Islet of Langerhans (tissue), 1 donor: Measurements from ENCODE around the gene ZBTB34.

Experiments used
- FAIRE-seq: peaks from one replicate; lab custom pipeline; 2011; peaks lifted over from hg19 to GRCh38; lab: Jason Lieb, UNC

The ZBTB34 gene

DNA sequence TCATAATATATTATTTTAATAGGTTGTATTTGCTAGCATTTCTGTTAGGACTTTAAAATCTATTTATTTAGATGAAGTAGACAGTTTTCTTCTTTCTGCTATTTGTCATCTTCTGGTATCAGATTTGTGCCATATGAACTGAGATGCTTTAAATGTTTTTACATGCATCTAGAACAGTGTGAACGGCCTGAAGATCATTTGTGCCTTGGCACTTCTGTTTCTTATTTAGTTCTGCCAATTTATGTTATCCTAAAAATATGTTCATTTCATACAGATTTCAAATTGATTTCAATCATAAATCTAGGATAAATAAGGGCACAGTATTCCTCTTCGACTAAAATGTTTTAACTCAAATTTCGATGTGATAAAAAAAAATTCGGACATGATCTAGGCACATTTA, 16.1 kb downstream of the ZBTB34 start:
- no peak for FAIRE-seq

GRCh38 chr9:126877418-126877817, 17.0 kb downstream of the ZBTB34 start:
- FAIRE-seq: no peak

DNA sequence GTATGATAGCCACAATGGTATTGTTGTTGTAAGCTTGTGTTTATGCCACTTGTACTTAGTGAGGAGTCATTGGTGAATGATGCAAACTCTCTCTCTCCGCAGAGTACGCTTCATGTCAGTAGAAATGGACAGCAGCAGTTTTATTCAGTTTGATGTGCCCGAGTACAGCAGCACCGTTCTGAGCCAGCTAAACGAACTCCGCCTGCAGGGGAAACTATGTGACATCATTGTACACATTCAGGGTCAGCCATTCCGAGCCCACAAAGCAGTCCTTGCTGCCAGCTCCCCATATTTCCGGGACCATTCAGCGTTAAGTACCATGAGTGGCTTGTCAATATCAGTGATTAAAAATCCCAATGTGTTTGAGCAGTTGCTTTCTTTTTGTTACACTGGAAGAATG, 18.8 kb downstream of the ZBTB34 start:
- FAIRE-seq: no peak

- no peak for FAIRE-seq
These were observed 19.9 kb downstream of the ZBTB34 start for GRCh38 chr9:126880226-126880946.

DNA sequence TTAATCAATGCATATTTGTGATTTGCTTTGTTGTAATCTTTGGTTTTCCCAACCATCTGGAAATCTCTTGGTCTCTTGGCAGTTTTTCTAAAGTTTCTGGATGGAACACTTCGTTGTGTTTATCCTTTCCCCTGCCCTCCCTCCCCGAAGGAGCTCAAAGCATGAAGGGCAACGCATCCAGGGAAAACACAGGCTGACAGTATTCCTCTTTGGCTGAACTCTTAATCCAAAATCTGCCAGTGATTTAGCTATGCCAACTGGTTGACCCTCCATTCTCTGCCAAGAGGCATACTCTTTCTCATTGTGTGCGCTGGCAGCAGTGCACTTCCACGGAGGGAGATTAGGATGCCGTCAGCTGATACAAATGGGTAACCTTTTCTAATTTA, 20.5 kb downstream of the ZBTB34 start:
- no peak for FAIRE-seq

- FAIRE-seq: no peak
These were observed 22.3 kb downstream of the ZBTB34 start for GRCh38 chr9:126882746-126883145.

GRCh38 chr9:126883636-126884035, 23.2 kb downstream of the ZBTB34 start:
- no peak for FAIRE-seq

GRCh38 chr9:126885131-126885641, 24.7 kb downstream of the ZBTB34 start:
- FAIRE-seq: no peak

DNA sequence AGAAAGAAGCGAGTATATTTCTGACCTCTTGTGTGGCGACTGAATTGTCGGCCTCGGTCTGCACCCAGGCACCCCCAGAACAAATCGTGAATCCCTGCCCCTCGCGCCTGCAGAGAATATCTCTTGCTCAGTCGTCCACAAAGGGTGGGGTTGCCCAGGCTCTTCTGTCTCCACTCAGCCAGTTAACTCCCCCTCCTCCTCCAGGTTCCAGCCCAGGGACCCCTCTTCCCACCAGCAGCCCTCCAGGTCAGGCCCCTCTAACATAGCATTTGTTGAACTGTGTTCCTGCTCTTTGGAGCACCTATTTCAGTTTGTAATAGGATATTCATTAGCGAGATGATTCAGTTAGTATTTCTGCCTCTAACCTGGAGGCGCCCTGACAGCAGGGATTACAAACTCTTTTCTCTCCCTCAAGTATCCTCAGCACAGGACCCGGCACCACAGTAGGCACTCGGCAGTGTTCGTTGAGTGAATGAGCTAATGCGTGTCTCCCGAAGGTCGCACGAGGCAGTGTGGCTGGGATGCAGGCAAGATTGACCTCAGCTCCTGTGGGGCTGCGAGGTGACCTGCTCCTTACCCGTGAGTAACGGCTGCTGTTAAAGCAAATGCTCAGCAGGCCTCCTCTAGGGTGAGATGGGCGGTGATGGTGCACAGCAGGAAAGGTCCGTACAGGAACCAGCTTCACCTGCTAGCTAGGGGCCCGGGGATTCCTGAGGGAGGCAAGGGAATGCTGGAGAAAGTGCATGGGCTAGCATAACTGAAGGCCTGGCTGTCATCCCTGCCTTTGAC, 25.8 kb downstream of the ZBTB34 start:
- no peak for FAIRE-seq

DNA sequence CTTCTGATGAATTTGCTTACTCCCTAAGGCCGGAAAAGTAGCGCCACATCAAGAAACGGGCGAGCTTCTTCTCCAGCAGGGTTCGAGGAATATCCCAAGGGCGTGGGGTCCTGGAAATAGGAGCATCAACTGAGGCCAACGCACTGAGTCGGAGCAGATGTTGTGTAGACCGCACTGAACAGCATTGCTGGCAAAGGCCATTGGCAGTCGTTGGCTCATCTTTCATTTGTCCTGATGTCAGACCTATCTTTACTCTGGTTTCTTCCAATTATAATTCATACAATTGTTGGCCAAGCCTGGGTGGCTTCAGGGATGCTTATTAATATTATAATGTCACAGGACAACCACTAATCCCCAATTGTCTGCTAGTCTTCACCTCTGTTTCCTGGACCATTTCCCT, 26.5 kb downstream of the ZBTB34 start:
- FAIRE-seq: no peak

DNA sequence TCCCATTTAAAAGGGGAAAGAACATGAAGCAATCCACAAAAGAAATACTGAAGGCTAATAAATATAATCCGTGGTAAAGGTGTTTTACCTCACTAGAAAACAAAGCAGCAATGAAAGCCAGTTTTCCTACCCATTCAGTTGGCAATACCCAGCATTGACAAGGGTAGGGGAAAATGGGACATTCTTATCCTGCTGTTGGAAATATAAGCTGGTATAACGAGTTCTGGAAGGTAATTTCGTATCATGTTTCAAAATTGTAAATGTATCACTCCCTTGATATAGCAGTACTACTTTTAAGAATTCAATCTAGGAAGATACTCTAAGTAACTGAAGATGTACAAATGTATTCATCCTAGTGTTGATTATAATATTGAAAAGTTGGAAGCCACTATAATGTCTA, 31.2 kb downstream of the ZBTB34 start:
- FAIRE-seq: no peak

- no peak for FAIRE-seq
These were observed 32.6 kb downstream of the ZBTB34 start for GRCh38 chr9:126893079-126893478.

GRCh38 chr9:126894052-126894603, 33.7 kb downstream of the ZBTB34 start:
- no peak for FAIRE-seq

- FAIRE-seq: no peak
These were observed 41.8 kb downstream of the ZBTB34 start for GRCh38 chr9:126902210-126902609.

DNA sequence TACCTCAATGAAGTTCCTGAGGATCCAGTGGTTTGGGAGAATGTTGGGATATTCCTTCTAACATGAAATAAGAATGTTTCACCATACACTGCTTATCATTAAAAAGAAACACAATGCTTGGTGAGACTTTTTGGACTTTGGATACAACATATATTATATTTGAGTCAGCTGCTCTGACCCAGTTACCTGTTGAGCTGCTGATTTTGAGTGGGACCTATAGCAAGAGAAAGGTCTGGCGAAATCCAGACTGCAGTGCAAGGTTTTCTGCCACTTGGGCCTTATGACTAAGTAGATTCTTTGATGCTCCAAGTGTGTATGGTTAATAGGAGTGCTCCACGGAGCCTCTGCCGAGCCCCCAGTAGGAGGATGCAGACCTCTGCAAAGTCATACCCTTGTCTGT, 44.1 kb downstream of the ZBTB34 start:
- FAIRE-seq: no peak

GRCh38 chr9:126906091-126906490, 45.7 kb downstream of the ZBTB34 start:
- FAIRE-seq: no peak

- no peak for FAIRE-seq
These were observed 46.6 kb downstream of the ZBTB34 start for GRCh38 chr9:126907058-126907457.

DNA sequence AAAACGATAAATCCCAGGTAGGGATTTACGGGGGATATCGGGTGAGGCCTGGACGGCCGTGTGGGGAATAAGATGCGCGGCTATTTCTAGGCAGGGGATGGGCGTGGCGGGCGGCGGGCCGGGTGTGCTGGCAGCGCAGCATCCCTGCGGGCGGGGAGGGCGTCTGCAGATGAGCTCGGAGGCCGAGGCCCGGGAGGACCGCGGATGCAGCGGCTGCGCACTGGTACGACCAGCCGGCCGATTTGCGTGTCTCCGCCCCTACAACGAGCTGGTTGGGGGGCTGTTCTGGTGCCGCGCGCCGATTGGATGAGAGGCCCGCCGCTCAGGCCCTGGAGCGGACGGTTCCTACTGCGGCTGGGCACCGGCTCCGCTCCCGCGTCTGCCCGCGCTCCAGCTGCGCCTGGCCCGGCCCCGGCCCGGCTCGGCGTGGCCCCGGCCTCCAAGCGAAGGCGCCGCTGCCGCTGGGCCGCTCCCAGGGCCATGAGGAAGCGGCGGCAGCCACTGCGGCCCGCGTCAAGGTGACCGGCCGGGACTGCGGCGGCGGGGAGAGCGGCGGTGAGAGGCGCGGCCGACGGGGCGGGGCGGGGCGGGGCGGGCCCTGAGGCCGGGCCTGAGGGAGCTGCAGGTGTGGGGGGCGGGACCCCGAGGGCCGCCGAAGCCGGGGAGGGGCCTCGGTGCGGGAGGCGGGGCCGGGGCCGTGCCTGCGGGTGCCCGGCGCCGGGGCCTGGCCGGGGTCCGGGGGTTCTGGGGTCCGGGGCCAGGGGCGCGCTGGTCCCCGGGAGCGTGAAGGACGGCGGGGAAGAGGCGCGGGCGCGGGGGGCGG, 54.2 kb downstream of the ZBTB34 start, which contains the start of gene RALGPS1:
Gene RALGPS1 (plus strand): TSS at position 325 of the 823 bp plus-strand sequence. CDS start 47,508 bp downstream, outside the sequence.
- no peak for FAIRE-seq

GRCh38 chr9:126915281-126915816, 54.9 kb downstream of the ZBTB34 start:
- no peak for FAIRE-seq

DNA sequence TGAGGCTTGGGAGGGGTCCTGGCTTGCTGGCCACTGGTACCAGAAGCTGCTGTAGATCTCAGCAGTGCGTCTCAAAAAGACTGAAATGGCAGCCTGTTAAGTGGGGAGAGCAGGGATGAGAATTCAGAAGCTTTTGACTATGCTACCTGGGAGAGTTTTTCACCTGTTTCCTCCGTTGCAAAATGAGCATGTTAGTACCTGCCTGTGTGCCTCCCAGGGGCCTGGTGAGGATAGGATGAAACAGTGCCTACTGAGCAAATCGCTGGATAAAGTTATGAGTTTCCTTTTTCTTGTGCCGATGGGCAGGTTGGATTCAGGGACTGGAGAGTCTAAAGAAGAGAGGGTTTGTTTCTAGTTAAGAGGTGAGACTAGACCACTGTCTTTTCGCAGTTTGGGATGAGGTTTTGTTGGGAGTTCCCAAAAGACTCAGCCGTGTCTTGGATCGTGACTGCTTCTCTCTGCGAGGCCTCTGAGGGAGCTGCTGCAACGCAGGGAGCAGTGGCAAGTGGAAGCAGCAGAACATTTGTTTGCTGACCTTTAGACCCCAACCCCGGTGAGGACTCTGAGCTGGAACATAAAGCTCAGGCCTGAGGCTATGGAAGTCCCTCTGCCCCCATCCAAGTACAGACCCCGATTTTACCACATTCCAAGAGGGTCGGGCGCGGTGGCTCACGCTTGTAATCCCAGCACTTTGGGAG, 55.6 kb downstream of the ZBTB34 start:
- no peak for FAIRE-seq

- FAIRE-seq: no peak
These were observed 56.5 kb downstream of the ZBTB34 start for GRCh38 chr9:126916909-126917308.
